GM19025 (cell line): ENCODE results near the gene PRDX5.

Source experiments
- ATAC-seq: cut with Tn5 transposase; IDR thresholded peaks from one replicate; pipeline ENCODE4 v1.9.1; 2021; ENCODE audit warnings: mild to moderate bottlenecking, low read depth, moderate library complexity; ENCODE audit not compliant: unreplicated experiment

Gene PRDX5

DNA sequence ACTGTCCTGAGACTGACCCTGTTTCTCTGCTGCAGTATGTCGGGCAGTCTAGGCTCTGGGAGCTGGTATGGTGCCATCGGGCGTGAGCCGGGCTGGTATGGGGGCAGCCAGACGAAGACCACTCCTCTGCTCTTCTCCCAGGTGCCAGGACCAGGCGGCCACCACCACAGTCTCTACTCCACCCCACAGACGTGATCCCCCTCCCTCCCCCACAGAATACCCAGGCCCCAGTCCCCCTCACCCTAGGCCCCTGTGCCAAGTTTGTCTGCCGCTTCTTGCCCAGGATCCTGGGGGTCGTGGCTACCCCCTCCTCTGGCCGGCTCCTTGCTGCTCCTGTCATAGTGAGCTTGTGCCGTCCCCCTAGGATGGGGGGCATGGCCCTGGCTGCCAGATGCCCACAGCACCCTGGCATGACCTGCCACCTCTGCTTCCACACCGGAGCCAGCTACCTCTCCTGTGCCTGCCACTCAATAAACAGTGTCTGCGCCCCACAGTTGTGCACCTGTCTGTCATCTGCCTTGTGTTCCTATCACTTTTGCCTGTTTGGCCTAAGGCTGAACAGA is 28.8 kb upstream of the PRDX5 start:
- ATAC-seq: no peak

DNA sequence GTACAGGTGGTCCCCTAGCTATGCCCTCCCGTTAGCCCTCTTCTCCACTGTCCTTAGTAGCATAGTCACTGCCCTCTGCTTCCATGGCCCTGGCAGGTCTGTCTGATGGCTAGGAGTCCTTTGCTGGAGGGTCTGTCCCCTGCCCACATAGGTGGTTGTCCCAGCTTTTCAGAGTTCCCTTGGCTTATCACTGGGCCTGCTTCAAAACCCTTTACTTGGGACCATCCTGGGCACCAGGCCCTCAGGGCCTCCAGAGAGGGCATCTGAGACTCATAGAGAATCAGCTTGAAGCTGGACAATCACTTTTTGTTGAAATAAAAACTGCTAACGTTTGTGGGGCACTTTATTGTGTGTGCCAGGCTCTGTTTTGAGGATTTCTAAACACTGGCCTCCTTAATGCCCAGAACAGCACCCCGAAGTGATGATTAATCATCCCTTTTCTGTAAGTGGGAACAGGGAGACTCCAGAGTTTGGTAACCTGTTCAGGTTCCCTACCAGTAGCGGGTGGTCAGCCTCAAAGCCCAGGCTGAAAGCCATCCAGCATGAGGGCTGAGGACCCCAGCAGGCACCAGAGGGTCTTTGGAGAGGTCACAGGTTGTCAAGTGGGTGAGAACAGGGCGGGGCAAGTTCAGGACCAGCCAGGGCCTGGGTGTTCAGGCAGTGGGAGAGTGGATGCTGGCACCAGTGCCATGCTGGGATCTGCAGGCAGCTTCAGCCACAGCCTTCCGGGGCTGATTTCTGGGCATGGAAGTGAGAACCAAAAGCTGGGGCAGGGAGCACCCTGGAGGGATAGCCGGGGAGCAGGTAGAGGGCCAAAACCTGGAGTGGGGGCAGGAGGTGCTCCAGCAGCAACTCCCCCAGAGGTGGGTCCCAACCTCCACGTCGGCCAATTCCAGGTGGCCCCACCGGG is 27.3 kb upstream of the PRDX5 start:
- no peak for ATAC-seq

- no peak for ATAC-seq
Measured at GRCh38 chr11:64291262-64291751, 26.6 kb upstream of the PRDX5 start, which contains the start of gene KCNK4. TSS of gene KCNK4 (plus strand) at chr11:64291302. CDS start at chr11:64293019, 1,717 bp downstream.

DNA sequence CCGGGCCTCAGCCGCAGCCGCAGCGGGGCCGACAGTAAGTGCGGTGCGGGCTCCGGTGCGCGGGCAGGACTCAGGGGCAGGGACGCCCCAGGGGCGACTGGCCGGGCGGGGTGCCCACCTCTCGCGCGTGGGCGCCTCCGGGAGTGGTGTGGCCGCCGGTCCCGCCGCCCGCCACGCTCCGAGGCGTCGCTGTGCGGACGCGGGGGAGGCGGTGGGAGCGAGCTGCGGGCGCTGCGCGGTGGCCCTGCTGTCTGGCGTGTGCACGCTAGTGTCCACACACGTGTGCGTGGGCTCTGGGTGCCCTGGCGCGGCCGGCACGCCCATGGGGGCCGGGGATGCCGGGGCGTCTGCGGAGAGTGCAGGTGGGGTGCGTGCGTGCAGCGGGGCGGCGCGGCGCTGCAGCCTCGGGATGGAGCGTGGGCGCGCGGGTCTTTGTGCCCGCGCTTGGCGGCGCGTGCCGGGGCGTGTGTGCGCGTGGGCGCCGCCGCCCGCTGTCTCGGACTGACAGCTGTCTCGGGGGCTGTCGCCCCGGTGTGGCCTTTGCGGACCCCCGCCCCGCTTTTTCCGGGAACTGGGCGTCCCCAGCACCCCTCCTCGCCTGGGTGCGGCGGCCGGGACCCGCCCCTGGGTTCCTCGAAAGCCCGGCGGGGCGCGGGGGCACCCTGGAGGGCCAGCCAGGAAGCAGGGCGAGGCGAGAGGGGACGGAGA is 26.0 kb upstream of the PRDX5 start:
- ATAC-seq: no peak

DNA sequence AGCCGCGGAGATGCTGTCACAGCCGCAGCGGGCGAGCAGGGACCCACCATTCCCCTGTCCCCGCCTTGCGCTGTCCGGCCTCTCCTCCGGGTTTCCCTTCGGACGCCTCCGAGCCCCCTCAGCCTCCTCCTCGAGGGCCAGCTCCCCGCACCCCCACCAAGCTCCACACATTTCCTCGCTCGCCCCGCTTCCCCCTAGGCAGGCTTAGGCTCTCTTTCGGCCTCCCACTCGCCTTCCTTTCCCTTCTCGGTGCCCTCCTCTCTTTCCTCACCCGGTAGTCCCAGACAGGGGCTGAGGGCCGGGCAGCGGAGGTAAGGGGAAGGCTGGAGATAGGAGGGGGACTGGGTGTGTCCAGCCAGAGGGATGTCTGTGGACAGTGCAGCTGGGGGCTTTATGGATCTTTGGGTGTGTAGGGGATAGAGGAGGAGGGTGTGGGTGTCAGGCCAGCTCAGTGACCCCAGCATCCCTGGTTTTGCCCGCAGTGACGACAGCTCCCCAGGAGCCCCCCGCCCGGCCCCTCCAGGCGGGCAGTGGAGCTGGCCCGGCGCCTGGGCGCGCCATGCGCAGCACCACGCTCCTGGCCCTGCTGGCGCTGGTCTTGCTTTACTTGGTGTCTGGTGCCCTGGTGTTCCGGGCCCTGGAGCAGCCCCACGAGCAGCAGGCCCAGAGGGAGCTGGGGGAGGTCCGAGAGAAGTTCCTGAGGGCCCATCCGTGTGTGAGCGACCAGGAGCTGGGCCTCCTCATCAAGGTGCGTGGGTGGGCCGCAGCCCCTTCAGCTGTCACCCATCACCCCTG is 25.3 kb upstream of the PRDX5 start:
- ATAC-seq: no peak

GRCh38 chr11:64294774-64295173 is 23.1 kb upstream of the PRDX5 start:
- ATAC-seq: no peak

DNA sequence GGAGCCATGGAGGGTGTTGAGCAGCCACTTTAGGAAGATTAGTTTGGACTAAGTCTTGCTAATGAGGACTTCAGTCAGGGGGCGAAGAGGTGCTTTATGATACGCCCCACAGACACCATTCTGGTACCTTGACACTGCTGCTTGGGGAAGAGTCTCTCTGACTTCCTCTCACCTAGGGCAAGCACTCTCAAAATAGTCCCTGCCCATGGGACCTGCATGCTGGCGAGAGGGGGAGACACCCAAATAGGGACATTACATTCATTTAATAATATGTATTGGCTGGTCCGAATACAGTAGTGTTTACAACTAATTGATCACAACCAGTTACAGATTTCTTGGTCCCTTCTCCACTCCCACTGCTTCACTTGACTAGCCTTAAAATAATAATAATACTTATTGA is 22.2 kb upstream of the PRDX5 start:
- no peak for ATAC-seq

DNA sequence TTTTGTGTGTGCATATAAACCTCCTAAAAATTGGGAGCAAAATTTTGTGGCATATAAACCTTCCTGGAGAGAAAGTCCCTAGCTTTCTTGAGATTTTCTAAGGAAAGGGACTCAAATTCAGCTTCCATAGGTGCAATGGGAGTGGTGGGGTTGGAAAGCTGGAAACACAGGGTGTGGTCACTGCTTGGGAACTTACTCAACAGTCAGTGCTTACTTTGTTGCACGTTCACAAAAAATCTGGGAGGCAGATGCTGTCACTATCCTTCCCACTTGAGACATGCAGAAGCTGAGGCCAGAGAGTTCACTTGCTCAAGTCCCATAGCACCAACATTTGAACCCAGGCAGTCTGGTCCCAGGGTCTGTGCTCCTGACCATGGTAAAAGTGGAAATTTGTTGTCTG is 21.7 kb upstream of the PRDX5 start:
- no peak for ATAC-seq

- no peak for ATAC-seq
Measured at GRCh38 chr11:64296830-64297698, 20.9 kb upstream of the PRDX5 start.

- no peak for ATAC-seq
Measured at GRCh38 chr11:64297699-64298358, 20.1 kb upstream of the PRDX5 start.

DNA sequence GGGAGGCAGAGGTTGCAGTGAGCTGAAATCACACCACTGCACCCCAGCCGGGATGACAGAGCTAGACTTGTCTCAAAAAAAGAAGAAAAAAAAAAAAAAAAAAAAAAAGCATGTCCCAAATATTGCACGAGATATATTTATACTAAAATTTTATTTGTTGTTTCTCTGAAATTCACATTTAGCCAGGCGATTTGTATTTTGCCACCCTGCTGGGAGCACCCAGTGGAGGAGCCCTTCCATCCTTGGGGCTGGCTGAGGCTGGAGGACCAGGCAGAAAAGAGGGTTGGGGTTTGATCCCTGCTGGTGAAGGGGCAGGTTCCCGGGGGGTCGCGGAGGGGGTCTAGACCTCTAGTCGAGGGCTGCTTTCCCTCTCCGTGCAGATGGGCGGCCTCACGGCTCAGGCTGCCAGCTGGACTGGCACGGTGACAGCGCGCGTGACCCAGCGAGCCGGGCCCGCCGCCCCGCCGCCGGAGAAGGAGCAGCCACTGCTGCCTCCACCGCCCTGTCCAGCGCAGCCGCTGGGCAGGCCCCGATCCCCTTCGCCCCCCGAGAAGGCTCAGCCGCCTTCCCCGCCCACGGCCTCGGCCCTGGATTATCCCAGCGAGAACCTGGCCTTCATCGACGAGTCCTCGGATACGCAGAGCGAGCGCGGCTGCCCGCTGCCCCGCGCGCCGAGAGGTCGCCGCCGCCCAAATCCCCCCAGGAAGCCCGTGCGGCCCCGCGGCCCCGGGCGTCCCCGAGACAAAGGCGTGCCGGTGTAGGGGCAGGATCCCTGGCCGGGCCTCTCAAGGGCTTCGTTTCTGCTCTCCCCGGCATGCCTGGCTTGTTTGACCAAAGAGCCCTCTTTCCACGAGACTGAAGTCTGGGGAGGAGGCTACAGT is 18.7 kb upstream of the PRDX5 start:
- no peak for ATAC-seq

DNA sequence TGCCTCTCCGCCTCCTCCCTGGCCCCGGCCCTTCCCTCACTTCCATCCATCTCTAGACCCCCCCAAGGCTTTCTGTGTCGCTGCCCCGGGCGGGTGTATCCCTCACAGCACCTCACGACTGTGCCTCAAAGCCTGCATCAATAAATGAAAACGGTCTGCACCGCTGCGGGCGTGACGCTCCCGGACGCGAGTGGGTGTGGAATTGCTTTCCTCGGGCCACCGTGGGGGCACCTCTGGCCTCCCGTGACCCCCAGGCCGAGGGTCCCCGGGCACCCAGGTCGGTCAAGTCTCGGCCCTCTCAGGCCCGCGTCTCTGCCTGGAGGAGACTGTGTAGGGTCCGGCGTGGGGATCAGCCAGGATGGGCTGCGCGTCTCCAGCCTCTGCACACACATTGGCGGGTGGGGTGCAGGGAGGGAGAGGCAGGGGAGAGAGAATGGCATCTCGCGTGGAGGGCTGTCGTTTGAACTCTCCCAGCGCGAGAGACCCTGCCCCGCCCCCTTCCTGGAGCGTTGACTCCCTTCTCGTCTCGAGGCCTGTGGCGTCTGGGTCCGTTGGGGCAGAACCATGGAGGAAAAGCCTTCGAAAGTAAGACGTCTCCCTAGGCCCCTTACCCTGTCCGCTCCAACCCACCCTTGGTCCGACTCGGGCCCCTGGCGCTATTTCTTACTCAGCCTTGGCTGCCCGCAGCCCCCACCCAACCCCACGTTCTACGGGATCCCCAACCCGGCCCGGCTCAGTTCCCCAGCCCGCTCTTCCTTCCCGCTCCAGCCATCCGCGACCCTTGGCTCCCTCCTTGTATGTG is 17.9 kb upstream of the PRDX5 start, which contains the start of gene CATSPERZ:
Gene CATSPERZ (plus strand): TSS at position 512 of the 802 bp plus-strand sequence. CDS start 53 bp downstream, at position 565.
- ATAC-seq: no peak

GRCh38 chr11:64303109-64304031 is 14.6 kb upstream of the PRDX5 start:
- ATAC-seq: no peak

DNA sequence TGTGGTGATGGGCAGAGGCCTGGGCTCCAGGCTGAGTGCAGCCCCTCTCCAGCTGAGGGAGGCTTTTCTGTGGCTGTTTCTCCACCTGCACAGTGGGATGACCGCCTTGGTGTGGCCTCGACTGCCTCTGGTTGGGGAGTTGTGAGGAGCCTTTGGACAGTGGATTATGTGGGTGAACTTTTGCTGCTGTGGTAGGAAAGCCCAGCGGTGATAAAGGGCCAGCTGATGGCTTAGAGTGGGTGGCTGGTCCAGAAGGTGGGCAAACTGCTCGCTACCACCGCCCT is 13.9 kb upstream of the PRDX5 start:
- ATAC-seq: no peak

- ATAC-seq: peak; percentile 5
Measured at GRCh38 chr11:64304316-64305072, 13.4 kb upstream of the PRDX5 start.
